HepG2 (cell line): ENCODE results near the gene DTYMK. TPM values are rescaled to one million over a fixed set of nuclear protein-coding genes. Genes with fewer than 3 reads are reported as not detected.
A peak's percentile ranks its signal among the peaks of the same experiment; 100 is the strongest.

ENCODE experiments used
- ATF2 ChIP-seq: sonication (generic); formaldehyde crosslinking; IDR thresholded peaks from 2 replicates; pipeline ENCODE4 v1.4.0; 2020; ENCODE audit warnings: missing genetic modification reagents
- BORCS8-MEF2B ChIP-seq: sonication (generic); formaldehyde crosslinking; IDR thresholded peaks from 2 replicates; pipeline ENCODE4 v1.8.0; 2022; ENCODE audit warnings: mild to moderate bottlenecking, missing genetic modification reagents
- CENPT ChIP-seq: sonication (generic); formaldehyde crosslinking; IDR thresholded peaks from 2 replicates; pipeline ENCODE4 v1.8.0; 2022; ENCODE audit warnings: low read depth, mild to moderate bottlenecking, moderate library complexity, missing genetic modification reagents
- DZIP1 ChIP-seq: sonication (generic); formaldehyde crosslinking; IDR thresholded peaks from 2 replicates; pipeline ENCODE4 v1.5.0; 2020; ENCODE audit warnings: mild to moderate bottlenecking, missing genetic modification reagents
- FOXM1 ChIP-seq: sonication (generic); formaldehyde crosslinking; IDR thresholded peaks from 2 replicates; pipeline ENCODE4 v1.5.0; 2020; ENCODE audit warnings: missing genetic modification reagents
- GFI1 ChIP-seq: sonication (generic); formaldehyde crosslinking; IDR thresholded peaks from 2 replicates; pipeline ENCODE4 v1.5.0; 2020; ENCODE audit warnings: missing genetic modification reagents, mild to moderate bottlenecking, borderline replicate concordance
- GLMP ChIP-seq: sonication (generic); formaldehyde crosslinking; IDR thresholded peaks from 2 replicates; pipeline ENCODE4 v1.9.0; 2021; ENCODE audit warnings: missing genetic modification reagents, mild to moderate bottlenecking, borderline replicate concordance
- ISL2 ChIP-seq: sonication (generic); formaldehyde crosslinking; IDR thresholded peaks from 2 replicates; pipeline ENCODE4 v1.5.0; 2020; ENCODE audit warnings: missing genetic modification reagents
- NRL ChIP-seq: sonication (generic); formaldehyde crosslinking; IDR thresholded peaks from 2 replicates; pipeline ENCODE4 v1.5.0; 2020; ENCODE audit warnings: missing genetic modification reagents, mild to moderate bottlenecking, moderate library complexity, borderline replicate concordance
- ONECUT2 ChIP-seq: sonication (generic); formaldehyde crosslinking; IDR thresholded peaks from 2 replicates; pipeline ENCODE4 v1.4.0; 2020; ENCODE audit warnings: missing genetic modification reagents
- POGZ ChIP-seq: sonication (generic); formaldehyde crosslinking; IDR thresholded peaks from 2 replicates; pipeline ENCODE4 v1.4.0; 2020; ENCODE audit warnings: mild to moderate bottlenecking, missing genetic modification reagents
- SKIL ChIP-seq: sonication (generic); formaldehyde crosslinking; IDR thresholded peaks from 2 replicates; pipeline ENCODE4 v1.8.0; 2022; ENCODE audit warnings: missing genetic modification reagents, mild to moderate bottlenecking, moderate library complexity, borderline replicate concordance
- SP2 ChIP-seq: sonication (generic); formaldehyde crosslinking; IDR thresholded peaks from 2 replicates; pipeline ENCODE4 v1.5.1; 2020; ENCODE audit warnings: mild to moderate bottlenecking, missing genetic modification reagents
- TFDP1 ChIP-seq: IDR thresholded peaks from 2 replicates; pipeline ENCODE4 v1.6.1; 2016; ENCODE audit warnings: missing compliant biosample characterization, missing genetic modification reagents, borderline replicate concordance
- ZKSCAN8 ChIP-seq: IDR thresholded peaks from 2 replicates; pipeline ENCODE4 v1.6.1; 2016; ENCODE audit warnings: borderline replicate concordance, missing genetic modification reagents, missing compliant biosample characterization
- ZNF383 ChIP-seq: sonication (generic); formaldehyde crosslinking; IDR thresholded peaks from 2 replicates; pipeline ENCODE4 v1.4.0; 2020; ENCODE audit warnings: missing genetic modification reagents, mild to moderate bottlenecking, borderline replicate concordance
- ZNF510 ChIP-seq: sonication (generic); formaldehyde crosslinking; IDR thresholded peaks from 2 replicates; pipeline ENCODE4 v1.4.0; 2020; ENCODE audit warnings: low read depth, mild to moderate bottlenecking, missing genetic modification reagents
- ZUFSP ChIP-seq: sonication (generic); formaldehyde crosslinking; IDR thresholded peaks from 2 replicates; pipeline ENCODE4 v1.9.0; 2021; ENCODE audit warnings: missing genetic modification reagents, mild to moderate bottlenecking, borderline replicate concordance
- polyA plus RNA-seq, 8 experiments: library from polyadenylated mRNA; depleted of rRNA in 3 of 8; stranded (reverse) in 7 of 8; unstranded in 1 of 8; fragments of >200 nt; fragmentation: Illumina TruSeq in 4 of 8; extraction: Trizol in 4 of 8; gene quantifications; 2 replicates each; pipeline versions ENCODE4 v1.2.1 to v1.2.3, GENCODE V29; 2011 to 2016; ENCODE audit warnings: low read depth in 4 of 8, missing spikeins in 1 of 8, mixed read lengths in 1 of 8; ENCODE audit not compliant: insufficient read depth in 1 of 8
- total RNA-seq, 5 experiments: library from RNA; depleted of rRNA; stranded (reverse); fragments of >200 nt; fragmentation: Illumina TruSeq; extraction: Trizol; gene quantifications; 2 replicates each; pipeline ENCODE4 v1.2.3, GENCODE V29; 2016; ENCODE audit warnings: low read depth in 1 of 5

Gene DTYMK
- total and polyA plus RNA-seq, 2 of the 13 experiments (the other 11 are each of a cell fraction or from before 2014, with no cell fraction given) = 57.5 to 134 TPM

- no peak for TF ChIP-seq ZUFSP (CRISPR knock-in tag)
- TF ChIP-seq ATF2 = peak; percentile 59; the same call in 1 of the 2 replicates
- no peak for TF ChIP-seq ISL2 (CRISPR knock-in tag)
- TF ChIP-seq SP2 (CRISPR knock-in tag) = no peak
- TF ChIP-seq CENPT (CRISPR knock-in tag) = no peak
- TF ChIP-seq BORCS8-MEF2B = peak; percentile 46; the same call in 1 of the 2 replicates
- TF ChIP-seq GLMP = no peak
- TF ChIP-seq TFDP1 = peak; percentile 57; the same call in 1 of the 2 replicates
- TF ChIP-seq ONECUT2 (CRISPR knock-in tag) = no peak
- TF ChIP-seq FOXM1 (CRISPR knock-in tag) = no peak
- peak; percentile 48; the same call in 1 of the 2 replicates for TF ChIP-seq SKIL (CRISPR knock-in tag)
- peak; percentile 27; the same call in 1 of the 2 replicates for TF ChIP-seq ZKSCAN8 (CRISPR knock-in tag)
- peak; percentile 64; the same call in 1 of the 2 replicates for TF ChIP-seq GFI1 (CRISPR knock-in tag)
- peak; percentile 52; the same call in 1 of the 2 replicates for TF ChIP-seq NRL (CRISPR knock-in tag)
- no peak for TF ChIP-seq DZIP1 (CRISPR knock-in tag)
- no peak for TF ChIP-seq ZNF383 (CRISPR knock-in tag)
- TF ChIP-seq POGZ (CRISPR knock-in tag) = peak; percentile 27; the same call in 1 of the 2 replicates
- TF ChIP-seq ZNF510 (CRISPR knock-in tag) = 0 out of 2 replicates have a peak, but pooled peaks have one; percentile 58
These were observed 33.3 kb downstream of the DTYMK start (continued) for GRCh38 chr2:241653210-241653750.
